Dendritic cell treated with granulocyte-macrophage colony-stimulating factor and Interleukin-4, amounts not matched to agents 40 ng/mL and 50 ng/mL, for 4 days (primary cell): ENCODE results near the gene CARMIL3.
A peak's percentile ranks its signal among the peaks of the same experiment; 100 is the strongest.

Experiments used
- H3K27ac Mint-ChIP-seq: one replicate; pipeline ENCODE4 v1.8.0; 2022; ENCODE audit warnings: mild to moderate bottlenecking, mixed read lengths
- H3K27me3 Mint-ChIP-seq: one replicate; pipeline ENCODE4 v1.8.0; 2022; ENCODE audit warnings: mild to moderate bottlenecking, mixed read lengths
- H3K36me3 Mint-ChIP-seq: one replicate; pipeline ENCODE4 v1.8.0; 2022; ENCODE audit warnings: low read depth, mixed read lengths
- H3K4me1 Mint-ChIP-seq: one replicate; pipeline ENCODE4 v1.8.0; 2022; ENCODE audit warnings: low read depth, mixed read lengths
- H3K4me3 Mint-ChIP-seq: one replicate; pipeline ENCODE4 v1.8.0; 2022; ENCODE audit warnings: mild to moderate bottlenecking, moderate library complexity, mixed read lengths
- H3K9me3 Mint-ChIP-seq: one replicate; pipeline ENCODE4 v1.8.0; 2022; ENCODE audit warnings: mixed read lengths
- intact Hi-C: fragments of 100-400 bp; cut with micrococcal nuclease; formaldehyde crosslinking; loops from one replicate; pipeline ENCODE4 v1.15.0; 2022

CARMIL3 gene

DNA sequence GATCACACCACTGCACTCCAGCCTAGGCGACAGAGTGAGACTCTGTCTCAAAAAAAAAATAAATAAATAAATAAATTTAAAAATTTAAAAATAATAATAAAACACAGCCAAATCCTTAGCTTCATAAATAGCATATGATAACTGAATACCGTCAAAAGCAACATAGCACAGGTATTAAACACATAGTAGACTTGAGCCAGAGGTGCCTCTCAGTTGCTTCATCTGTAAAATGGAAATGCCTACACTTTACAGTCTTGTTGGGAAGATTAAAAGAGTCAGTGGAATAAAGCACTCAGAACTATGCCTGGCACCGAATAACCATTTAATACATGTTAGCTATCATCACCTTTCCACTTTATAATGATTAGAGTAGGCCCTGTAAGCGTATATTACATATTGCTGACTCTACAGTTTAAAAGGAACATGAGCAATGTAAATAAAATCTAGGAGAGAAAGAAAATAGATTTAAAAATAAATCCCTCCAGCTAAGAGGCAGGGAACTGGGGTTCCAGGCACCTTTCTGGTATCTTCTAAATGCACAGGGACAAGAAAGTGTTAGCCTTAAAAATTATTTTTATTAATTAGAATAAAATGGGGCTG lies 55.0 kb downstream of the CARMIL3 start:
- Mint-ChIP-seq H3K27me3 (no peaks in the 10 kb centered on the region), H3K9me3 (no peaks in the 10 kb centered on the region), H3K27ac (peak overlapping the region; percentile 56), H3K36me3 (peaks cover 34% of the 10 kb centered on the region), H3K4me1 (peaks cover 35% of the 10 kb centered on the region), H3K4me3 (no peak overlapping the region)
- intact Hi-C loops = loop anchor here (5.0 kb wide), 1 partner anchor 94 kb away; no protein-coding TSS in a partner anchor

GRCh38 chr14:24108336-24108874 lies 56.6 kb downstream of the CARMIL3 start:
- Mint-ChIP-seq H3K4me1 (peaks cover 35% of the 10 kb centered on the region), H3K9me3 (no peaks in the 10 kb centered on the region), H3K27ac (peak overlapping the region; percentile 55), H3K4me3 (no peak overlapping the region), H3K36me3 (peaks cover 20% of the 10 kb centered on the region), H3K27me3 (no peaks in the 10 kb centered on the region)
- intact Hi-C loops = loop anchor here (2.0 to 5.0 kb wide), 3 partner anchors 50 to 96 kb away; no protein-coding TSS in a partner anchor

DNA sequence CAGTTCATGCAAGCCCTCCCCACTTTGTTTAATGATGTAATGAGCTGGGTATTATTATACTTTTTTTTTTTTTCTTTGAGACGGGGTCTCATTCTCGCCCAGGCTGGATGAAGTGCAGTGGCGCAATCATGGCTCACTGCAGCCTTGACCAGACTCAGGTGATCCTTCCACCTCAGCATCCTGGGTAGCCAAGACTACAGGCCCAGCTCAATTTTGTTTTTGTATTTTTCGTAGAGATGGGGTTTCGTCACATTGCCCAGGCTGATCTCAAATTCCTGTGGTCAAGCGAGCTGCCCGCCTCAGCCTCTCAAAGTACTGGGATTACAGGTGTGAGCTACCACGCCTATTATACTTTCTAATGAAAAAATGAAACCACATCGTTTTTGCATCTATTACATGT lies 58.3 kb downstream of the CARMIL3 start:
- Mint-ChIP-seq H3K4me3 (no peak overlapping the region), H3K9me3 (no peaks in the 10 kb centered on the region), H3K27ac (no peak overlapping the region), H3K36me3 (peaks cover 19% of the 10 kb centered on the region), H3K4me1 (peaks cover 39% of the 10 kb centered on the region), H3K27me3 (no peaks in the 10 kb centered on the region)
- intact Hi-C loops = loop anchor here (10.0 kb wide), 1 partner anchor 105 kb away; the partner anchor contains the start of genes CHMP4A and MDP1

- intact Hi-C loops = loop anchor here (10.0 kb wide), 1 partner anchor 104 kb away; the partner anchor contains the start of genes CHMP4A and MDP1
- no peaks in the 10 kb centered on the region for H3K27me3 Mint-ChIP-seq
- H3K9me3 Mint-ChIP-seq = no peaks in the 10 kb centered on the region
- H3K27ac Mint-ChIP-seq = no peak overlapping the region
- no peak overlapping the region for H3K4me3 Mint-ChIP-seq
- peaks cover 39% of the 10 kb centered on the region for H3K4me1 Mint-ChIP-seq
- peaks cover 21% of the 10 kb centered on the region for H3K36me3 Mint-ChIP-seq
These were observed 58.7 kb downstream of the CARMIL3 start for GRCh38 chr14:24110523-24110922.

DNA sequence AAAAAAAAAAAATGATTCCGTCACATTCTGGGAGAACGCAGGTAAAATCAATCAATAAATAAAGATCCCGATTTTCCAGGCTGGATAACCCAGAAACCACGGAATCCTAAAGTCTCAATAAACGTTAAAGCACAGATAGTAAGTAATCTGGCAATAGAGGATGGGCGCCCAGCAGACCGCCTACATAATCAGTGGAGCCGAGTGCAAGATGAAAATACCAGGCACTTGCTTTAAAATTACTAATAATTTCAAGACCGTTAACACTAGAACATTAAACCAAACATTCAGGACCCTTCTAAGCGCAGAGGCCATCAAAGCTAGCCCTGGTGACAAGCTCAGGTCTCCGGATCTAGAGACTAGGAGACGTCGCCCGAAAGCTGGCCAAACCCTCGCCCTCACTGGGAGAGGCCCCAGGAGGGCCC lies 61.6 kb downstream of the CARMIL3 start:
- peaks cover 47% of the 10 kb centered on the region for H3K4me1 Mint-ChIP-seq
- peaks cover 45% of the 10 kb centered on the region for H3K36me3 Mint-ChIP-seq
- intact Hi-C loops = loop anchor here (10.0 kb wide), 1 partner anchor 101 kb away; the partner anchor contains the start of genes CHMP4A and MDP1
- H3K9me3 Mint-ChIP-seq = no peaks in the 10 kb centered on the region
- H3K27me3 Mint-ChIP-seq = no peaks in the 10 kb centered on the region
- H3K4me3 Mint-ChIP-seq = peak overlapping the region; percentile 88
- H3K27ac Mint-ChIP-seq = peak overlapping the region; percentile 100

DNA sequence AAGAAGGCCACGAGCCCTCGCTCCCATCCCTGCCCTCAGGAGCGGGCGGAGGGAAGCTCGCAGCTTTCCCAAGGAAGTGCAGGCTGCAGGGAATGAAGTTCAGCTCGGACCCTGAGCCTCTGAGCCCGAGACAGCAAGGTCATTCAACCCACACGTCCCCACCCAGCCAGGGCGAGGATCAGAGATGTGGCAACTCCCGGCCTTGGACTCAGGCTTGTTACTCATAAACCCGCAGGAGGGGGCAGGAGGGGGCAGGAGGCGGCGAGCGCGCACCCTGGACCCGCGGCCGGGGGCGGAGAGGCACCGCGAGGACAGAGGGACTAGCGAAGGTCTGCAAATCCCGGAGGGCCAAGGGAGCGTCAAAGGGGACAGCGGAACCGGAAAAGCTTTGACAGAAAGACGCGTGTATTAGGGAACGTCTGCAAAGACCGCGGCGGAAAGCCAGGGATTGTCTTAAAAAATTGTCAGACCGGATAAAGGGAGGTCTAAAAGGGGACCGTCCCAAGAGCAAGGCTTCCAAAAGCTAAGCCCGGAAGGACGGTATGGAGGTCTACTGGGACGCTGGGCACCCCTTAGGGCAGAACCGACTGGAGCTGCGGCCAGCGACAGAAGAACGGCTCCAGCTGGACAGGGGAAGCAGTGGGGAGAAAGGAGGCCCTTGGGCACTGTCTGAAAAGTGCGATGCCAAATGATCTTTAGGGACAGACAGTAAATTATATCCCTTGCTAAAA lies 62.2 kb downstream of the CARMIL3 start:
- intact Hi-C loops = loop anchor here (1.0 to 10.0 kb wide), 6 partner anchors 20 to 101 kb away; partner anchors contain the start of genes CHMP4A, EMC9, IPO4 and IRF9
- Mint-ChIP-seq H3K27ac (peak overlapping the region; percentile 100), H3K4me1 (peaks cover 42% of the 10 kb centered on the region), H3K4me3 (peak overlapping the region; percentile 88), H3K36me3 (peaks cover 51% of the 10 kb centered on the region), H3K27me3 (no peaks in the 10 kb centered on the region), H3K9me3 (no peaks in the 10 kb centered on the region)

- Mint-ChIP-seq H3K9me3 (no peaks in the 10 kb centered on the region), H3K4me3 (peak within 1 kb of the TSS; percentile 88), H3K27ac (peak within 1 kb of the TSS; percentile 100), H3K27me3 (no peaks in the 10 kb centered on the region), H3K36me3 (peaks cover 59% of the 10 kb centered on the region), H3K4me1 (peaks cover 41% of the 10 kb centered on the region)
- intact Hi-C loops = loop anchor here (1.0 to 10.0 kb wide), 7 partner anchors 20 to 100 kb away; partner anchors contain the start of genes CHMP4A, EMC9, IPO4 and IRF9
These were observed 63.0 kb downstream of the CARMIL3 start, which contains the start of the genes DCAF11 and NRL for GRCh38 chr14:24114532-24115421. Gene DCAF11 (plus strand): TSS chr14:24114777. CDS start chr14:24115595, 818 bp downstream. Gene NRL (minus strand): TSS chr14:24114949. CDS start chr14:24082848, 32,101 bp downstream.

DNA sequence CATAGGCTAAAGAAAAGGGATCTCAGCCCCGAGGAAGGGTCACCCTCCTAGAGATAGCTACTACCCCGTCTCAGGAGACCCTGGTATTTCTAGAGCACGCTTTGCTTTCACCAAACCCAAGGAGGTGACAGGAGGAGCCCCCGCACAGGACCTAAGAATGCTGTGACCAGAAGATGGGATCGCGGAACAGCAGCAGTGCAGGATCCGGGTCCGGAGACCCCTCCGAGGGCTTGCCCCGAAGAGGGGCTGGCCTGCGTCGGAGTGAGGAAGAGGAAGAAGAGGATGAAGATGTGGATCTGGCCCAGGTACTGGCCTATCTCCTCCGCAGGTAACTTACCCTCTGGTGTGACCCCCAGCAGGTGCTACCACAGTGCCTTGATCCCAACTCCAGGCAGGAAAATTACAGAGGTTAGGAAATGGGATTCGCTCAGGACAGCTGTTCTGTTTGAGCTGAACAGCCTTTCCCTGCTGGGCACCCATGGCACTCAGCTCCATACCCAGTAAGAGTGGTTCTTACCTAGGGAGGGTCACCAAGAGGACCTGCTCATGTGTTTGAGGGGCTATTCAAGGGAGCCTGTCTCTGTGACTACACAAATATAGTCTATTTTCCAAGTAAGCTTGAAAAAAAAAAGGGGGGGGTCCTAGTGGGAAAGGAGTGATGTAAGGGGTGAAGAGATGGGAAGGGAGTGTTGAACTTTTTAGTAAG lies 63.8 kb downstream of the CARMIL3 start:
- intact Hi-C loops = loop anchor here (1.0 to 10.0 kb wide), 2 partner anchors 21 to 99 kb away; partner anchors contain the start of genes CHMP4A, MDP1 and PSME1
- H3K9me3 Mint-ChIP-seq = no peaks in the 10 kb centered on the region

DNA sequence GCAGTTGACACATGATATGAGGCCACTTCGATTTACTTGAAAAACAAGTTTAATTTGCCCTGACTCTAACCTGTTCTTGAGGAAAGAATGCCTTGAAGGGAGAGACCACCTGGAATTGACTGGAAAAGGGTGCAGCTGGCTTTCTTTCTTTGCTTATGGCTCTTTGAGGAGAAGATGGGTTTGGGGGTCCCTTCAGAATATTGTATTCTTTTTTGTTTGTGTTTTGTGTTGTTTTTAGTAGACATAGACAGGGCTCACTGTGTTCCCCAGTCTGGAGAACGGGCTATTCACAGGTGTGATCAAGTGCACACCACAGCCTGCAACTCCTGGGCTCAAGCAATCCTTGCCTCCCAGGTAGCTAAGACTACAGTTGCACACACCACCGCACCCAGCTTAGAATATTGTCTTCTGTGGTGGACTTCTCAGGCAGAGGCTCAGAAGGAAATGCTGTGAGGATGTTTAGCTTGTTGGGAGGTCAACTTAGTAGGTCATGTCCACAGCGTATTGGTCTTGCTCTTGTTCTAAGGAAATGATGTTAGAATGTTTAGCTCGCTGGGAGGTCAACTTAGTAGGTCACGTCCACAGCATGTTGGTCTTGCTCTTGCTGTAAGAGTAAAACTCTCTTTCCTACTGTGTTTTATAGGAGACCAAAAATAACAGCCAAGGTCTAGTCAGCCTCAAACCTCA lies 64.5 kb downstream of the CARMIL3 start:
- H3K36me3 Mint-ChIP-seq = peaks cover 74% of the 10 kb centered on the region
- H3K9me3 Mint-ChIP-seq = no peaks in the 10 kb centered on the region
- H3K4me1 Mint-ChIP-seq = peaks cover 36% of the 10 kb centered on the region
- peak overlapping the region; percentile 88 for H3K4me3 Mint-ChIP-seq
- peak overlapping the region; percentile 48 for H3K27ac Mint-ChIP-seq
- no peaks in the 10 kb centered on the region for H3K27me3 Mint-ChIP-seq
- intact Hi-C loops = loop anchor here (10.0 kb wide), 1 partner anchor 99 kb away; the partner anchor contains the start of genes CHMP4A and MDP1

More for the DNA sequence above, 63.8 kb downstream of the CARMIL3 start:
- Mint-ChIP-seq H3K27ac (peak overlapping the region; percentile 100), H3K4me3 (peak overlapping the region; percentile 88), H3K27me3 (no peaks in the 10 kb centered on the region), H3K4me1 (peaks cover 41% of the 10 kb centered on the region), H3K36me3 (peaks cover 67% of the 10 kb centered on the region)

DNA sequence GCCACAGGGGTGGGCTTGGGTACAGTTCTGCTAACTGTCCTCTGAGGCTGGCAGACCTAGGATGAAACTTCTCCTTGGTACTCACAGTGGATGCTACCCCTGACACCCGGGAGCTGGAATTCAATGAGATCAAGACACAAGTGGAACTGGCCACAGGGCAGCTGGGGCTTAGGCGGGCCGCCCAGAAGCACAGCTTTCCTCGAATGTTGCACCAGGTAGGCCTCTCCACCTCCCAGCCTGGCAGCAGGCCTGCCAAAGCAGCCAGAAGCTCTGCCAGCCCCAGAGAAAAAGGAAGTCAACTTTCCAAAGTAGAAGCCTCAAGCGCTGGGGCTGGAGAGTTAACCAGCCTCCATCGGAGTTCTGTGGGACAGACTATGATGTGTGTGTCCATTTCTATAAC lies 65.4 kb downstream of the CARMIL3 start:
- intact Hi-C loops = loop anchor here (10.0 kb wide), 1 partner anchor 98 kb away; the partner anchor contains the start of genes CHMP4A and MDP1
- Mint-ChIP-seq H3K27me3 (no peaks in the 10 kb centered on the region), H3K36me3 (peaks cover 83% of the 10 kb centered on the region), H3K4me1 (peaks cover 36% of the 10 kb centered on the region), H3K27ac (peak overlapping the region; percentile 48), H3K4me3 (no peak overlapping the region), H3K9me3 (no peaks in the 10 kb centered on the region)
